Heart right ventricle (tissue), 16 donors: ENCODE results near the gene CCDC50. TPM values are rescaled to one million over a fixed set of nuclear protein-coding genes. Genes with fewer than 3 reads are reported as not detected.

Experiments
- ATAC-seq, 8 donors: fragments of 200-7000 bp; cut with Tn5 transposase; one replicate each; pipeline ENCODE4 v1.9.1; 2020; ENCODE audit warnings: mild to moderate bottlenecking in 8 of 8, moderate library complexity in 8 of 8, moderate number of reproducible peaks in 1 of 8
- DNase-seq, 2 donors: peaks; one replicate each; pipeline ENCODE4 v3.0.0-alpha.2; 2020
- H3K27ac ChIP-seq, 10 donors: fragments of 200-600 bp; sonication (generic) in 2 of 10; one replicate each; pipeline versions ENCODE4 v1.5.0 to v1.8.0; 2020 to 2022; ENCODE audit warnings: mild to moderate bottlenecking in 3 of 10
- H3K27me3 ChIP-seq, 7 donors: fragments of 200-600 bp; one replicate each; pipeline ENCODE4 v1.8.0; 2021 to 2022; ENCODE audit warnings: mild to moderate bottlenecking in 2 of 7
- H3K36me3 ChIP-seq, 9 donors: fragments of 200-600 bp; sonication (generic) in 1 of 9; one replicate each; pipeline versions ENCODE4 v1.5.0 to v1.8.0; 2020 to 2022; ENCODE audit warnings: mild to moderate bottlenecking in 2 of 9
- H3K4me1 ChIP-seq, 9 donors: fragments of 200-600 bp; sonication (generic) in 1 of 9; one replicate each; pipeline versions ENCODE4 v1.5.0 to v1.8.0; 2020 to 2022; ENCODE audit warnings: mild to moderate bottlenecking in 4 of 9
- H3K4me3 ChIP-seq, 10 donors: fragments of 200-600 bp; sonication (generic) in 2 of 10; one replicate each; pipeline versions ENCODE4 v1.5.0 to v1.8.0; 2020 to 2022; ENCODE audit warnings: mild to moderate bottlenecking in 7 of 10, moderate library complexity in 2 of 10
- H3K9me3 ChIP-seq, 11 donors: fragments of 200-600 bp in 10 of 11; sonication (generic) in 2 of 11; one replicate each; pipeline versions ENCODE4 v1.5.0 to v1.8.0; 2013 to 2022; ENCODE audit warnings: mild to moderate bottlenecking in 2 of 11, control low read depth in 1 of 11, moderate library complexity in 1 of 11
- CTCF ChIP-seq, 9 donors: fragments of 200-600 bp; sonication (generic) in 2 of 9; IDR thresholded peaks; one replicate each; pipeline versions ENCODE4 v1.5.0 to v1.8.0; 2021 to 2022; ENCODE audit warnings: antibody characterized with exemption in 9 of 9, mild to moderate bottlenecking in 5 of 9, moderate library complexity in 1 of 9
- WGBS, 2 donors: extraction: QIAGEN DNeasy Blood & Tissue Kit; methylation state at CpG; one replicate each; pipeline ENCODE4 v1.1.7; 2013; ENCODE audit warnings: inconsistent platforms in 1 of 2; 5-methylcytosine and 5-hydroxymethylcytosine counted together
- intact Hi-C, 10 donors: fragments of 100-400 bp; cut with DNase I; formaldehyde crosslinking; loops; one replicate each; pipeline versions ENCODE4 v1.11.1 to v1.14.2; 2022
- polyA plus RNA-seq, 2 donors: library from polyadenylated mRNA; stranded (reverse); fragments of 200-250 nt; gene quantifications; one replicate each; pipeline ENCODE4 v1.2.3, GENCODE V29; 2013
- total RNA-seq, 10 donors: library from RNA; stranded (reverse); fragmentation: NEBNext Ultra II Directional in 3 of 10; extraction: Animal tissue kit (Norgen Biotek cat#: 25700) in 3 of 10; gene quantifications; one replicate each; pipeline versions ENCODE4 v1.2.1 to v1.2.4, GENCODE V29; 2021 to 2023
- donor health status: Arrhythmogenic right ventricular cardiomyopathy.
- donor health status: ischemic (EF 13 %, LVEDD 7.1; RV severe dilation, severe dysfunction).
- donor health status: healthy with polysubstance abuse.
- donor health status: DM: no; HTN: yes; CAD: no.
- donor health status: DM: no; HTN: no; CAD: no.
- donor health status: ischemic (EF 25% LVEDD 6.9; RV normal size, moderate dysfunction).
- donor health status: ischemic (EF 25% LVEDD 5.7; RV mildly dilated, moderate dysfunction).
- donor health status: healthy.
- donor health status: DM: yes; HTN: yes; CAD: no.
- donor health status: Ischemic cardiomyopathy.
- donor health status: ischemic (EF 35%, LVEDD 5.7; RV mildly dilated, moderate dysfunction).
- donor health status: nonischemic (EF 11% LVEDD 7.7; RV severe dilation, severe dysfunction).
- donor health status: DM: yes; HTN: yes; CAD: no.
- donor health status: PGD.
- donor health status: ischemic (EF 29% LVEDD 5.4; RV normal size, mild dysfunction).
- donor health status: nonischemic (EF 23%, LVEDD 6.1; RV moderate dilation, normal function).

CCDC50 gene
- total and polyA plus RNA-seq, 12 donors, result 14.3 to 58.8 (median 51.0) TPM

GRCh38 chr3:191376516-191377141 is 47.4 kb downstream of the CCDC50 start:
- intact Hi-C loops, result loop anchor here in 4 of 10 donors (5.0 to 10.0 kb wide), 3 partner anchors 39 to 132 kb away; partner anchors contain the start of gene UTS2B (in 2 of the 4)
- H3K4me3 ChIP-seq, result no peak overlapping the region

GRCh38 chr3:191378142-191378812 is 49.1 kb downstream of the CCDC50 start:
- peak in 5 of 8 donors; percentile 5 to 35 (median 18) for ATAC-seq
- TF ChIP-seq CTCF (IDR thresholded peaks at IDR 0.05), result no peak
- H3K4me1 ChIP-seq, result peaks cover 3 to 60% (median 43%) of the 10 kb centered on the region in 9 donors
- peak overlapping the region in 7 of 10 donors; percentile 6 to 65 (median 47) for H3K27ac ChIP-seq
- no peaks in the 10 kb centered on the region for H3K27me3 ChIP-seq
- intact Hi-C loops, result loop anchor here in 4 of 10 donors (5.0 to 10.0 kb wide), 3 partner anchors 41 to 133 kb away; partner anchors contain the start of gene UTS2B (in 2 of the 4)
- peaks cover 0 to 64% (median 15%) of the 10 kb centered on the region in 9 donors for H3K36me3 ChIP-seq
- no peak for DNase-seq
- H3K9me3 ChIP-seq, result no peaks in the 10 kb centered on the region
- no peak overlapping the region for H3K4me3 ChIP-seq

More at GRCh38 chr3:191376516-191377141, 47.4 kb downstream of the CCDC50 start:
- Histone ChIP-seq H3K36me3 (peaks cover 0 to 64% (median 15%) of the 10 kb centered on the region in 9 donors), H3K4me1 (peaks cover 3 to 55% (median 43%) of the 10 kb centered on the region in 9 donors), H3K27me3 (no peaks in the 10 kb centered on the region), H3K27ac (peak overlapping the region in 8 of 10 donors; percentile 11 to 65 (median 36)), H3K9me3 (no peaks in the 10 kb centered on the region)
- 42 to 51% methylated on average over 7 of the region's 7 CpGs for WGBS, 2 donors
- TF ChIP-seq CTCF (IDR thresholded peaks at IDR 0.05), result no peak
- DNase-seq (no peak), ATAC-seq (peak in 7 of 8 donors; percentile 56 to 78 (median 65))

GRCh38 chr3:191379446-191379845 is 50.3 kb downstream of the CCDC50 start:
- no peak for TF ChIP-seq CTCF (IDR thresholded peaks at IDR 0.05)
- H3K4me3 ChIP-seq, result no peak overlapping the region
- no peaks in the 10 kb centered on the region for H3K9me3 ChIP-seq
- H3K36me3 ChIP-seq, result peaks cover 0 to 68% (median 15%) of the 10 kb centered on the region in 9 donors
- H3K27me3 ChIP-seq, result no peaks in the 10 kb centered on the region
- intact Hi-C loops, result loop anchor here in 4 of 10 donors (5.0 to 10.0 kb wide), 3 partner anchors 42 to 135 kb away; partner anchors contain the start of gene UTS2B (in 2 of the 4)
- ATAC-seq (no peak), DNase-seq (no peak)
- peaks cover 3 to 62% (median 43%) of the 10 kb centered on the region in 9 donors for H3K4me1 ChIP-seq
- 64 to 66% methylated on average over 2 of the region's 2 CpGs for WGBS, 2 donors
- peak overlapping the region in 3 of 10 donors; percentile 15 to 65 (median 47) for H3K27ac ChIP-seq

GRCh38 chr3:191380001-191380400 is 50.8 kb downstream of the CCDC50 start:
- TF ChIP-seq CTCF (IDR thresholded peaks at IDR 0.05), result no peak
- peaks cover 3 to 62% (median 43%) of the 10 kb centered on the region in 9 donors for H3K4me1 ChIP-seq

More at GRCh38 chr3:191380001-191380400, 50.8 kb downstream of the CCDC50 start:
- Histone ChIP-seq H3K36me3 (peaks cover 0 to 70% (median 15%) of the 10 kb centered on the region in 9 donors), H3K27ac (no peak overlapping the region), H3K27me3 (no peaks in the 10 kb centered on the region), H3K4me3 (no peak overlapping the region), H3K9me3 (no peaks in the 10 kb centered on the region)
- ATAC-seq (no peak), DNase-seq (no peak)
- intact Hi-C loops, result loop anchor here in 4 of 10 donors (5.0 to 10.0 kb wide), 5 partner anchors 45 to 245 kb away; partner anchors contain the start of gene UTS2B (in 1 of the 4)
- 67 to 76% methylated on average over 2 of the region's 2 CpGs for WGBS, 2 donors
